Chondrocyte (in vitro differentiated cells): Measurements from ENCODE around the gene FAM83C. TPM values are rescaled to one million over a fixed set of nuclear protein-coding genes. Genes with fewer than 3 reads are reported as not detected.
"Not testable (repeated sequence)": the region's sequence is repeated elsewhere in the genome, so short reads cannot be mapped to it uniquely, and the experiment has no call there.

ENCODE experiments used
- DNase-seq: peaks from one replicate; pipeline ENCODE4 v3.0.0; 2021; ENCODE audit warnings: mixed read lengths, low spot score
- H3K27ac Mint-ChIP-seq: one replicate; pipeline ENCODE4 v1.8.0; 2021; ENCODE audit warnings: mild to moderate bottlenecking, moderate library complexity, mixed read lengths; ENCODE audit not compliant: unreplicated experiment
- H3K27me3 Mint-ChIP-seq: 2 replicates; pipeline ENCODE4 v1.8.0; 2021; ENCODE audit warnings: low read depth, mixed read lengths
- H3K36me3 Mint-ChIP-seq: 2 replicates; pipeline ENCODE4 v1.8.0; 2021; ENCODE audit warnings: low read depth, mixed read lengths
- H3K4me1 Mint-ChIP-seq: 2 replicates; pipeline ENCODE4 v1.8.0; 2021; ENCODE audit warnings: low read depth, mild to moderate bottlenecking, mixed read lengths
- H3K4me3 Mint-ChIP-seq: one replicate; pipeline ENCODE4 v1.8.0; 2021; ENCODE audit warnings: mild to moderate bottlenecking, moderate library complexity, mixed read lengths; ENCODE audit not compliant: unreplicated experiment
- H3K9me3 Mint-ChIP-seq: 2 replicates; pipeline ENCODE4 v1.8.0; 2021; ENCODE audit warnings: low read depth, mixed read lengths
- CTCF ChIP-seq: fragments of 200-600 bp; sonication (generic); IDR thresholded peaks from 2 replicates; pipeline ENCODE4 v1.5.0; 2021; ENCODE audit warnings: antibody characterized with exemption, mild to moderate bottlenecking, moderate library complexity
- total RNA-seq: library from RNA; stranded (reverse); gene quantifications from 3 replicates; pipeline ENCODE4 v1.2.1, GENCODE V29; 2021

Gene FAM83C
- total RNA-seq, 1 donor from 2014 or later: not detected

- no peak overlapping the region for H3K27ac Mint-ChIP-seq
- no peak for DNase-seq
- peak; percentile 86 for TF ChIP-seq CTCF
- no peaks in the 10 kb centered on the region for H3K4me1 Mint-ChIP-seq
- no peaks in the 10 kb centered on the region for H3K27me3 Mint-ChIP-seq
- no peaks in the 10 kb centered on the region for H3K9me3 Mint-ChIP-seq
- peaks cover 13% of the 10 kb centered on the region for H3K36me3 Mint-ChIP-seq
- H3K4me3 Mint-ChIP-seq: no peak overlapping the region
Observed at GRCh38 chr20:35269055-35269781, 23.0 kb downstream of the FAM83C start.

GRCh38 chr20:35267092-35267491 lies 25.1 kb downstream of the FAM83C start:
- no peak for TF ChIP-seq CTCF
- DNase-seq: no peak
- Mint-ChIP-seq H3K9me3 (no peaks in the 10 kb centered on the region), H3K4me3 (no peak overlapping the region), H3K36me3 (peaks cover 13% of the 10 kb centered on the region), H3K27ac (no peak overlapping the region), H3K27me3 (no peaks in the 10 kb centered on the region), H3K4me1 (peaks cover 15% of the 10 kb centered on the region)

- TF ChIP-seq CTCF: peak; percentile 36
- Mint-ChIP-seq H3K27ac (no peak overlapping the region), H3K4me1 (peaks cover 15% of the 10 kb centered on the region), H3K4me3 (no peak overlapping the region), H3K36me3 (peaks cover 9% of the 10 kb centered on the region), H3K9me3 (no peaks in the 10 kb centered on the region), H3K27me3 (no peaks in the 10 kb centered on the region)
- DNase-seq: no peak
Observed at GRCh38 chr20:35264755-35265154, 27.5 kb downstream of the FAM83C start.

GRCh38 chr20:35263532-35264341 lies 28.5 kb downstream of the FAM83C start:
- TF ChIP-seq CTCF: no peak
- no peak for DNase-seq
- Mint-ChIP-seq H3K4me1 (peaks cover 15% of the 10 kb centered on the region), H3K4me3 (peak overlapping the region; percentile 40), H3K9me3 (no peaks in the 10 kb centered on the region), H3K36me3 (peaks cover 8% of the 10 kb centered on the region), H3K27ac (peak overlapping the region; percentile 94), H3K27me3 (no peaks in the 10 kb centered on the region)

- TF ChIP-seq CTCF: peak; percentile 25
- DNase-seq, H3K27me3 Mint-ChIP-seq, H3K36me3 Mint-ChIP-seq, H3K9me3 Mint-ChIP-seq: not testable (repeated sequence)
- peaks cover 20% of the 10 kb centered on the region for H3K4me1 Mint-ChIP-seq
- H3K27ac Mint-ChIP-seq: peak overlapping the region; percentile 94
- peak overlapping the region; percentile 40 for H3K4me3 Mint-ChIP-seq
Observed at GRCh38 chr20:35262731-35263531, 29.3 kb downstream of the FAM83C start.

- not testable (repeated sequence) for DNase-seq, H3K27ac Mint-ChIP-seq, H3K9me3 Mint-ChIP-seq, H3K4me3 Mint-ChIP-seq, H3K36me3 Mint-ChIP-seq, H3K27me3 Mint-ChIP-seq
- peaks cover 26% of the 10 kb centered on the region for H3K4me1 Mint-ChIP-seq
Observed at GRCh38 chr20:35262321-35262720, 29.9 kb downstream of the FAM83C start.
